GM12878 (cell line): ENCODE results near the gene CTRL. TPM values are rescaled to one million over a fixed set of nuclear protein-coding genes. Genes with fewer than 3 reads are reported as not detected.
"Not testable (repeated sequence)": the region's sequence is repeated elsewhere in the genome, so short reads cannot be mapped to it uniquely, and the experiment has no call there.

Experiments
- ATAC-seq: fragments of 200-7000 bp; cut with Tn5 transposase; 3 replicates; pipeline ENCODE4 v1.9.1; 2020; ENCODE audit warnings: mild to moderate bottlenecking, moderate library complexity
- BruUV-seq: library from RNA; stranded (reverse); fragments of 400-500 nt; replicated peaks from 2 replicates; lab custom pipeline; 2021; lab: Mats Ljungman, UMichigan
- CTCF ChIA-PET: fragments of 300-600 bp; sonication (Branson Sonifier 250); formaldehyde crosslinking; extraction: SDS; loops from one replicate; lab custom pipeline; 2021; ENCODE audit warnings: inconsistent platforms; lab: Yijun Ruan, JAX
- POLR2A ChIA-PET: fragments of 350-600 bp; formaldehyde crosslinking; extraction: SDS; loops from one replicate; lab custom pipeline; 2021; ENCODE audit warnings: inconsistent platforms; lab: Charles Lee
- RAD21 ChIA-PET: fragments of 300-600 bp; sonication (Branson Sonifier 250); formaldehyde crosslinking; loops from one replicate; lab custom pipeline; 2023; ENCODE audit warnings: antibody characterized with exemption; ENCODE audit not compliant: unreplicated experiment; lab: Charles Lee
- SMC1A ChIA-PET: fragments of 300-600 bp; sonication (Branson Sonifier 250); formaldehyde crosslinking; loops from one replicate; lab custom pipeline; 2023; ENCODE audit not compliant: unreplicated experiment, uncharacterized antibody; lab: Charles Lee
- DNase-seq: peaks from one replicate; pipeline ENCODE4 v3.0.0-alpha.2; 2011; ENCODE audit warnings: low read depth, low spot score
- FAIRE-seq: peaks from 3 replicates; lab custom pipeline; 2011; peaks lifted over from hg19 to GRCh38; lab: Jason Lieb, UNC
- H2AFZ ChIP-seq: 2 replicates; pipeline ENCODE4 v1.6.0; 2011; ENCODE audit warnings: low read depth, low read length, control low read depth; ENCODE audit not compliant: control insufficient read depth
- H3K27ac ChIP-seq: 2 replicates; pipeline ENCODE4 v1.5.1; 2011; ENCODE audit warnings: control low read depth; ENCODE audit not compliant: control insufficient read depth, insufficient read depth
- H3K27me3 ChIP-seq, 2 experiments: replicated peaks in 1 of 2; 2 replicates each; pipeline versions ENCODE4 v1.6.0 to v1.6.1; 2011; ENCODE audit warnings: low read length in 1 of 2; ENCODE audit not compliant: control insufficient read depth in 2 of 2, insufficient read depth in 2 of 2
- H3K36me3 ChIP-seq, 2 experiments: 2 replicates each; pipeline ENCODE4 v1.5.1; 2011; ENCODE audit warnings: low read length in 1 of 2; ENCODE audit not compliant: control insufficient read depth in 2 of 2, insufficient read depth in 2 of 2
- H3K4me1 ChIP-seq: 2 replicates; pipeline ENCODE4 v1.6.1; 2011; ENCODE audit warnings: mild to moderate bottlenecking, low read length, moderate library complexity, mixed read lengths; ENCODE audit not compliant: control insufficient read depth, insufficient read depth
- H3K4me2 ChIP-seq: 2 replicates; pipeline ENCODE4 v1.6.0; 2011; ENCODE audit warnings: control low read depth; ENCODE audit not compliant: control insufficient read depth, insufficient read depth
- H3K4me3 ChIP-seq: fragments of 200-600 bp; sonication (generic); 2 replicates; pipeline ENCODE4 v1.5.1; 2016
- H3K79me2 ChIP-seq: 2 replicates; pipeline ENCODE4 v1.6.0; 2011; ENCODE audit warnings: low read length; ENCODE audit not compliant: control insufficient read depth, insufficient read depth
- H3K9ac ChIP-seq: 2 replicates; pipeline ENCODE4 v1.8.0; 2011; ENCODE audit warnings: low read length, control low read depth, mixed read lengths; ENCODE audit not compliant: control insufficient read depth, insufficient read depth
- H3K9me3 ChIP-seq: replicated peaks from 3 replicates; pipeline ENCODE4 v1.5.1; 2011; ENCODE audit warnings: mild to moderate bottlenecking, low read length; ENCODE audit not compliant: control insufficient read depth, insufficient read depth
- H4K20me1 ChIP-seq: 2 replicates; pipeline ENCODE4 v1.6.0; 2011; ENCODE audit not compliant: control insufficient read depth, insufficient read depth
- BHLHE40 ChIP-seq, 2 experiments: fragments of 450-650 bp in 1 of 2; IDR thresholded peaks; 2 replicates each; pipeline ENCODE4 v1.6.1; 2011 to 2017; ENCODE audit warnings: low read depth in 2 of 2, borderline replicate concordance in 1 of 2, improper control_type of control experiment in 1 of 2, low read length in 1 of 2, mild to moderate bottlenecking in 1 of 2
- MYB ChIP-seq: fragments of 150-350 bp; IDR thresholded peaks from 2 replicates; pipeline ENCODE4 v1.6.1; 2014; ENCODE audit warnings: mild to moderate bottlenecking, low read depth, low read length, borderline replicate concordance
- POLR2A ChIP-seq: IDR thresholded peaks from 2 replicates; pipeline ENCODE4 v1.6.1; 2011; ENCODE audit warnings: low read depth, mild to moderate bottlenecking, low read length
- POLR2AphosphoS2 ChIP-seq: IDR thresholded peaks from 2 replicates; pipeline ENCODE4 v1.6.1; 2011; ENCODE audit warnings: low read depth, mild to moderate bottlenecking, low read length, improper control_type of control experiment, moderate library complexity
- RAD51 ChIP-seq: fragments of 450-650 bp; IDR thresholded peaks from 2 replicates; pipeline ENCODE4 v1.6.1; 2016; ENCODE audit warnings: moderate library complexity, mild to moderate bottlenecking, inconsistent platforms
- SMAD1 ChIP-seq: fragments of 450-650 bp; IDR thresholded peaks from 2 replicates; pipeline ENCODE4 v1.6.1; 2018; ENCODE audit warnings: mild to moderate bottlenecking, low read depth; ENCODE audit not compliant: partially characterized antibody
- TCF12 ChIP-seq: IDR thresholded peaks from 2 replicates; pipeline ENCODE4 v1.6.1; 2011; ENCODE audit warnings: low read depth, mild to moderate bottlenecking, low read length
- ZNF384 ChIP-seq: IDR thresholded peaks from 2 replicates; pipeline ENCODE4 v1.6.1; 2012; ENCODE audit warnings: low read depth, mild to moderate bottlenecking, low read length, improper control_type of control experiment, borderline replicate concordance
- WGBS: methylation state at CpG from one replicate; pipeline ENCODE4 v1.1.6; 2016; ENCODE audit warnings: low lambda C conversion rate; ENCODE audit not compliant: insufficient replicate concordance, insufficient coverage; ENCODE audit errors: missing lambda C conversion rate; 5-methylcytosine and 5-hydroxymethylcytosine counted together
- in situ Hi-C: fragments of 300-500 bp; cut with MboI; formaldehyde crosslinking; loops from 9 replicates; pipeline ENCODE4 v1.14.3; 2018; ENCODE audit warnings: mixed read lengths
- intact Hi-C: fragments of 100-400 bp; cut with micrococcal nuclease; formaldehyde crosslinking; loops from one replicate; pipeline ENCODE4 v1.14.2; 2022; ENCODE audit not compliant: unreplicated experiment
- polyA plus RNA-seq, 11 experiments: library from polyadenylated mRNA; depleted of rRNA in 4 of 11; unstranded in 6 of 11; stranded (reverse) in 5 of 11; fragments of >200 nt; fragmentation: Nextera tagmentation in 4 of 11; fragmentation: Illumina TruSeq in 1 of 11; extraction: Ambion mirVana in 4 of 11; extraction: Trizol in 1 of 11; gene quantifications; 1 replicate in 1 of 11; 2 replicates in 10 of 11; pipeline versions ENCODE4 v1.2.1 to v1.2.3, GENCODE V29; 2011 to 2016; ENCODE audit warnings: inconsistent platforms in 2 of 11, missing spikeins in 2 of 11, low read depth in 1 of 11
- total RNA-seq, 4 experiments: library from RNA; depleted of rRNA in 3 of 4; stranded (reverse); fragments of >200 nt in 3 of 4; fragmentation: Illumina TruSeq in 1 of 4; extraction: Trizol in 1 of 4; gene quantifications; 2 replicates each; pipeline versions ENCODE4 v1.2.1 to v1.2.3, GENCODE V29; 2013 to 2021
- TF ChIP-seq, protein P1 (sequence below): IDR thresholded peaks from 2 replicates; pipeline ENCODE4 v1.6.1; 2011; ENCODE audit warnings: borderline replicate concordance, low read depth, mild to moderate bottlenecking, moderate library complexity, mixed read lengths, low read length; ENCODE audit not compliant: insufficient read depth; ENCODE audit errors: extremely low read length
- TF ChIP-seq, protein P2 (sequence below): IDR thresholded peaks from 2 replicates; pipeline ENCODE4 v1.6.1; 2011; ENCODE audit warnings: low read depth, low read length, improper control_type of control experiment, borderline replicate concordance

CTRL gene
- total and polyA plus RNA-seq, 10 of the 15 experiments (the other 5 are each of a cell fraction or from before 2014, with no cell fraction given), result 1.1 to 4.9 (median 2.6) TPM

DNA sequence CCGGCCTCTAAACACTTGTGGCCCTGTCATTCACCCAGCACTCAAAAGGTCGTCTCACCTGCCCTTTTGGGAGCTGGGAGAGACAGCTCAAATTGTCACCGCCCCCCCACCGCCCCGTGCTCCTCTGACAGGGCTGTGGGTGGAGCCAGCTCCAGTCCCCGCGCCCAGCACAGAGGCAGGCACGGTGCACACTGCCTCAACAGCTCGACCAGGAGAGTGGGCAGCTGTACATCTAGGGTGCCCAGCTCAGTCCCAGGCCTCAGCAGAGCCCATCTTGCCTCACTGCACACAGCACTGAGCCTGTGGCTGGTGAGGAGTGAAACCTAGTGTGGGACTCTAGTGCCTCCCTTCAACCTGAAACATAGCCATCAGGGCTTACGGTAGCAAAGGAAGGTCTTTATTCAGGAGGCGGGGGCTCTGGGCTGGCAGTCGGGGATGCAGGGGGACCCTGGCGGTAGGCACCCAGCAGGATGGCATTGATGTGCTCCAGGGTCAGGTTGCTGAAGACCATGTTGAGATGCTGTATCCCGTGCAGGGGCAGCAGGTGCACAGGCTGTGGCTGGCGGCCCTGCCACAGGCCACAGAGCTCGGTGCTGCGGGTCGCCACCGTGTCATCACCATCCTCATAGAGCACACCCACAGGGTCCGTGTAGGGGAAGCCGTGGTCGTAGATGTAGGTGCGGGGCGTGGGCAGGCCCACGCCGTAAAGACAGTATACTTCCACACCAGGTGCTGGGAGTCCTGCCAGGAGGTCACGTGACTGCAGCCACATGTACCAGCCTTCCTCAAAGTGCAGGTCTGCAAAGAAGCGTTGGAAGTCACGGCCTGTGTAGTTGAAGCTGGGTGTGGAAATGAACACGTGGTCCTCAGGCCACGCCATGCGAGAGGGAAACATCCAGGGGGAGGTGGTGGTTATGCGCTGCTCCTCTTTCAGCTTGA, 8.1 kb upstream of the CTRL start:
- RAD21 ChIA-PET, result interaction anchor here (0.5 kb wide), 1 partner anchor 98 kb away, joined by 3 read pairs; no protein-coding TSS in a partner anchor
- POLR2A ChIA-PET, result interaction anchor here (1.1 kb wide), 1 partner anchor 56 kb away, joined by 3 read pairs; no protein-coding TSS in a partner anchor
- Histone ChIP-seq H3K4me1 (peaks cover 12% of the 10 kb centered on the region), H3K4me3 (no peak overlapping the region), H3K36me3 (peaks cover 4 to 5% of the 10 kb centered on the region in 2 experiments; a peak in 3 of 4 replicates), H3K4me2 (no peak overlapping the region), H3K27me3 (no peaks in the 10 kb centered on the region), H2AFZ (no peak overlapping the region), H3K79me2 (peaks cover 28% of the 10 kb centered on the region), H3K9ac (no peak overlapping the region), H3K27ac (no peak overlapping the region), H3K9me3 (no peaks in the 10 kb centered on the region), H4K20me1 (no peaks in the 10 kb centered on the region)
- FAIRE-seq (no peak), DNase-seq (no peak), ATAC-seq (no peak)
- in situ Hi-C loops (no loop called here), intact Hi-C loops (loop anchor here (5.0 kb wide), 1 partner anchor 103 kb away; no protein-coding TSS in a partner anchor)
- SMC1A ChIA-PET, result interaction anchor here (0.7 to 1.3 kb wide), 3 partner anchors 49 to 101 kb away, joined by 3 to 4 read pairs (median 3); no protein-coding TSS in a partner anchor
- no TSS peak for BruUV-seq
- TF ChIP-seq POLR2A, result peak; percentile 66
- TF ChIP-seq MYB, result no peak
- TF ChIP-seq, protein P1, sequence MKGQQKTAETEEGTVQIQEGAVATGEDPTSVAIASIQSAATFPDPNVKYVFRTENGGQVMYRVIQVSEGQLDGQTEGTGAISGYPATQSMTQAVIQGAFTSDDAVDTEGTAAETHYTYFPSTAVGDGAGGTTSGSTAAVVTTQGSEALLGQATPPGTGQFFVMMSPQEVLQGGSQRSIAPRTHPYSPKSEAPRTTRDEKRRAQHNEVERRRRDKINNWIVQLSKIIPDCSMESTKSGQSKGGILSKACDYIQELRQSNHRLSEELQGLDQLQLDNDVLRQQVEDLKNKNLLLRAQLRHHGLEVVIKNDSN, result peak; percentile 73
- no peak for TF ChIP-seq SMAD1
- TF ChIP-seq ZNF384, result no peak
- TF ChIP-seq TCF12, result 0 out of 2 replicates have a peak, but pooled peaks have one; percentile 33
- TF ChIP-seq, protein P2, sequence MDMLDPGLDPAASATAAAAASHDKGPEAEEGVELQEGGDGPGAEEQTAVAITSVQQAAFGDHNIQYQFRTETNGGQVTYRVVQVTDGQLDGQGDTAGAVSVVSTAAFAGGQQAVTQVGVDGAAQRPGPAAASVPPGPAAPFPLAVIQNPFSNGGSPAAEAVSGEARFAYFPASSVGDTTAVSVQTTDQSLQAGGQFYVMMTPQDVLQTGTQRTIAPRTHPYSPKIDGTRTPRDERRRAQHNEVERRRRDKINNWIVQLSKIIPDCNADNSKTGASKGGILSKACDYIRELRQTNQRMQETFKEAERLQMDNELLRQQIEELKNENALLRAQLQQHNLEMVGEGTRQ, result peak; percentile 7; the same call in 1 of the 2 replicates
- TF ChIP-seq POLR2AphosphoS2, result 0 out of 2 replicates have a peak, but pooled peaks have one; percentile 13
- peak in 1 of 2 experiments; percentile 87; a peak in 3 of 4 replicates for TF ChIP-seq BHLHE40 (IDR thresholded peaks at IDR 0.05; ENCODE audit: borderline replicate concordance in 1 of 2, low read depth in 2 of 2, low read length in 1 of 2)
- peak; percentile 92 for TF ChIP-seq RAD51
- 77% methylated on average over 32 of the region's 33 CpGs for WGBS
- CTCF ChIA-PET, result interaction anchor here (1.3 to 2.5 kb wide), 4 partner anchors 25 to 101 kb away, joined by 4 to 9 read pairs (median 6); no protein-coding TSS in a partner anchor

GRCh38 chr16:67937713-67938112, 6.1 kb upstream of the CTRL start:
- H3K27ac ChIP-seq, result 0 out of 2 replicates have a peak overlapping the region, but pooled peaks have one; percentile 98
- H4K20me1 ChIP-seq, in situ Hi-C loops, DNase-seq, FAIRE-seq, H3K9me3 ChIP-seq, BruUV-seq, ATAC-seq, RAD21 ChIA-PET, H3K27me3 ChIP-seq, H3K9ac ChIP-seq, H2AFZ ChIP-seq: not testable (repeated sequence)
- ChIA-PET SMC1A (interaction anchor here (0.6 kb wide), 1 partner anchor 89 kb away, joined by 3 read pairs; no protein-coding TSS in a partner anchor), POLR2A (interaction anchor here (0.5 to 3.4 kb wide), 8 partner anchors 9 to 449 kb away, joined by 3 to 16 read pairs (median 4); partner anchors contain the start of gene SLC12A4), CTCF (interaction anchor here (1.1 to 2.6 kb wide), 3 partner anchors 28 to 84 kb away, joined by 3 to 9 read pairs (median 4); partner anchors contain the start of gene NRN1L)
- H3K79me2 ChIP-seq, result peaks cover 31% of the 10 kb centered on the region
- peaks cover 16 to 17% of the 10 kb centered on the region in 2 experiments for H3K36me3 ChIP-seq
- peak overlapping the region; percentile 89; the same call in 1 of the 2 replicates for H3K4me3 ChIP-seq
- intact Hi-C loops, result loop anchor here (2.0 to 5.0 kb wide), 2 partner anchors 91 to 105 kb away; partner anchors contain the start of genes CENPT and NUTF2
- WGBS, result 96% methylated on average over 4 of the region's 5 CpGs
- H3K4me2 ChIP-seq, result peak overlapping the region; percentile 82
- H3K4me1 ChIP-seq, result peaks cover 12% of the 10 kb centered on the region
